ENCODE measurements around the gene HGD. TPM values are rescaled to one million over a fixed set of nuclear protein-coding genes. Genes with fewer than 3 reads are reported as not detected.

HGD gene
- total and polyA plus RNA-seq, 2 of the 13 experiments (the other 11 are each of a cell fraction or from before 2014, with no cell fraction given), result 265 to 398 TPM

DNA sequence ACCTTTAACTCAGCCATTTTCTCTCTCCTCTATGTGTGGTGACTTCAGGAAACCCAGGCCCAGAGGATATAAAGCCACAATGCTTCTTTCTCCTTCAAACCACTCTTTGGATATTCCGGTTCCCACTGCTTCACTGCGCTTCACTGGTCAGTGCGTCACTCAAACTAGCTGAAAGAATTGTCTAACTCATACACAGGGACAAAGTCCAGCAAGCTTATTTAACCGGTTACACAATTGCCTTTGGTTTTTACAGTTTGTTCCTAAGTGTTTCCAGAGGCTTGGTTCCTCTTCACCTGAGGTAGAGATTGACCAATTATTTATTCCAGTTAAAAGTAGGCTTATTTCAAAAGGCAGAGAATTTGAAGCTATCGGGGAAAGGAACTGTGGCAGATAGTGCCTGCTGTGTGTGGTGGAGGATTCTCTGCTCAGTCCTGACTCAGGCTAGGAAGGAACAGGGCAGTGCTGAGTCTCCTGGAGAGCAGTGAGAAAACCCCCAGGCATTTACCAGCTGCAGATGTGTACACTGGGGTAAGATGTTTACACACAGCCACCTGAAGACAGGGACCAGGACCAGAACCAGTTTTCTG is at the start of gene HGD (continued):
- TF ChIP-seq DNMT1 (CRISPR knock-in tag; IDR thresholded peaks at IDR 0.05) (no peak), THYN1 (CRISPR knock-in tag; IDR thresholded peaks at IDR 0.05; ENCODE audit: borderline replicate concordance, low read depth) (0 out of 2 replicates have a peak, but pooled peaks have one; percentile 12), ZNF180 (CRISPR knock-in tag; IDR thresholded peaks at IDR 0.05; ENCODE audit: borderline replicate concordance, low read depth) (no peak), ZNF629 (CRISPR knock-in tag; conservative IDR thresholded peaks at IDR 0.05) (no peak), ISX (CRISPR knock-in tag; conservative IDR thresholded peaks at IDR 0.05) (no peak), ATF1 (CRISPR knock-in tag; IDR thresholded peaks at IDR 0.05) (no peak), ZNF720 (CRISPR knock-in tag; IDR thresholded peaks at IDR 0.05) (no peak), ZNF879 (CRISPR knock-in tag; IDR thresholded peaks at IDR 0.05) (no peak), ZNF431 (CRISPR knock-in tag; IDR thresholded peaks at IDR 0.05; ENCODE audit: borderline replicate concordance, low read depth) (no peak), SRSF1 (optimal IDR thresholded peaks at IDR 0.05; ENCODE audit: low read depth, low read length) (no peak), U2AF2 (IDR thresholded peaks at IDR 0.05; ENCODE audit: low read depth, low read length) (no peak), SMAD9 (CRISPR knock-in tag; IDR thresholded peaks at IDR 0.05) (no peak), ELF4 (CRISPR knock-in tag; IDR thresholded peaks at IDR 0.05; ENCODE audit: borderline replicate concordance) (no peak), ZFP90 (CRISPR knock-in tag; IDR thresholded peaks at IDR 0.05; ENCODE audit: borderline replicate concordance) (no peak), ZNF496 (CRISPR knock-in tag; IDR thresholded peaks at IDR 0.05; ENCODE audit: insufficient replicate concordance) (no peak), ZNF33A (CRISPR knock-in tag; IDR thresholded peaks at IDR 0.05; ENCODE audit: borderline replicate concordance) (peak; percentile 85; the same call in 1 of the 2 replicates), ZNF362 (CRISPR knock-in tag; IDR thresholded peaks at IDR 0.05; ENCODE audit: borderline replicate concordance) (no peak), ZNF543 (CRISPR knock-in tag; IDR thresholded peaks at IDR 0.05) (no peak), SRF (IDR thresholded peaks at IDR 0.05; ENCODE audit: low read depth, low read length) (no peak), THAP11 (CRISPR knock-in tag; IDR thresholded peaks at IDR 0.05) (peak; percentile 78), ZNF770 (CRISPR knock-in tag; IDR thresholded peaks at IDR 0.05) (0 out of 2 replicates have a peak, but pooled peaks have one; percentile 30), ZNF432 (CRISPR knock-in tag; IDR thresholded peaks at IDR 0.05; ENCODE audit: borderline replicate concordance) (no peak), CENPBD1 (CRISPR knock-in tag; IDR thresholded peaks at IDR 0.05; ENCODE audit: borderline replicate concordance, low read depth) (no peak), ZNF83 (CRISPR knock-in tag; IDR thresholded peaks at IDR 0.05; ENCODE audit: borderline replicate concordance) (no peak)
- TF ChIP-seq, protein P1, sequence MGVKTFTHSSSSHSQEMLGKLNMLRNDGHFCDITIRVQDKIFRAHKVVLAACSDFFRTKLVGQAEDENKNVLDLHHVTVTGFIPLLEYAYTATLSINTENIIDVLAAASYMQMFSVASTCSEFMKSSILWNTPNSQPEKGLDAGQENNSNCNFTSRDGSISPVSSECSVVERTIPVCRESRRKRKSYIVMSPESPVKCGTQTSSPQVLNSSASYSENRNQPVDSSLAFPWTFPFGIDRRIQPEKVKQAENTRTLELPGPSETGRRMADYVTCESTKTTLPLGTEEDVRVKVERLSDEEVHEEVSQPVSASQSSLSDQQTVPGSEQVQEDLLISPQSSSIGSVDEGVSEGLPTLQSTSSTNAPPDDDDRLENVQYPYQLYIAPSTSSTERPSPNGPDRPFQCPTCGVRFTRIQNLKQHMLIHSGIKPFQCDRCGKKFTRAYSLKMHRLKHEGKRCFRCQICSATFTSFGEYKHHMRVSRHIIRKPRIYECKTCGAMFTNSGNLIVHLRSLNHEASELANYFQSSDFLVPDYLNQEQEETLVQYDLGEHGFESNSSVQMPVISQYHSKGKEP (CRISPR knock-in tag; IDR thresholded peaks at IDR 0.05), result no peak
- TF ChIP-seq, protein P2, sequence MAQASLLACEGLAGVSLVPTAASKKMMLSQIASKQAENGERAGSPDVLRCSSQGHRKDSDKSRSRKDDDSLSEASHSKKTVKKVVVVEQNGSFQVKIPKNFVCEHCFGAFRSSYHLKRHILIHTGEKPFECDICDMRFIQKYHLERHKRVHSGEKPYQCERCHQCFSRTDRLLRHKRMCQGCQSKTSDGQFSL (CRISPR knock-in tag; IDR thresholded peaks at IDR 0.05), result no peak

Data from HepG2 (cell line).